SHP77 (cell line): ENCODE measurements around the gene KRT35.

Experiments used
- DNase-seq, 2 experiments: peaks; one replicate each; lab custom pipeline; 2025; lab: John Stamatoyannopoulos, UW

KRT35 gene

GRCh38 chr17:41511716-41512115 lies 30.8 kb upstream of the KRT35 start:
- no peak for DNase-seq

- DNase-seq = no peak
These were observed 30.2 kb upstream of the KRT35 start for GRCh38 chr17:41511116-41511515.

- DNase-seq = no peak
These were observed 29.5 kb upstream of the KRT35 start for GRCh38 chr17:41510251-41511065.

- no peak for DNase-seq
These were observed 26.4 kb upstream of the KRT35 start for GRCh38 chr17:41507315-41507880.

GRCh38 chr17:41505809-41506767 lies 25.1 kb upstream of the KRT35 start:
- no peak for DNase-seq

- DNase-seq = no peak
These were observed 24.3 kb upstream of the KRT35 start, which contains the start of gene KRT13 for GRCh38 chr17:41505007-41505808. TSS of gene KRT13 (minus strand) at chr17:41505612. CDS start at chr17:41505550, 62 bp downstream.

- DNase-seq = no peak
These were observed 23.5 kb upstream of the KRT35 start for GRCh38 chr17:41504246-41504977.

- no peak for DNase-seq
These were observed 22.3 kb upstream of the KRT35 start for GRCh38 chr17:41503202-41503601.

GRCh38 chr17:41500131-41500911 lies 19.4 kb upstream of the KRT35 start:
- DNase-seq = no peak

GRCh38 chr17:41499714-41500113 lies 18.8 kb upstream of the KRT35 start:
- no peak for DNase-seq

- DNase-seq = no peak
These were observed 17.3 kb upstream of the KRT35 start for GRCh38 chr17:41498276-41498675.

GRCh38 chr17:41496803-41497484 lies 16.0 kb upstream of the KRT35 start:
- peak; percentile 32 to 36 for DNase-seq

GRCh38 chr17:41494524-41494923 lies 13.6 kb upstream of the KRT35 start:
- no peak for DNase-seq

- peak in 1 of 2 experiments; percentile 13 for DNase-seq
These were observed 11.8 kb upstream of the KRT35 start for GRCh38 chr17:41492771-41493170.

- DNase-seq = no peak
These were observed 11.4 kb upstream of the KRT35 start for GRCh38 chr17:41492351-41492750.

- no peak for DNase-seq
These were observed 10.5 kb upstream of the KRT35 start for GRCh38 chr17:41491476-41491875.

GRCh38 chr17:41490000-41490990 lies 9.3 kb upstream of the KRT35 start:
- DNase-seq = no peak

- no peak for DNase-seq
These were observed 8.6 kb upstream of the KRT35 start, which contains the start of gene KRT36 for GRCh38 chr17:41489531-41489930. TSS of gene KRT36 (minus strand) at chr17:41489910. CDS start at chr17:41489864, 46 bp downstream.
